ENCODE results near the gene SOX12.
"Not testable (repeated sequence)": the region's sequence is repeated elsewhere in the genome, so short reads cannot be mapped to it uniquely, and the experiment has no call there.

Gene SOX12

DNA sequence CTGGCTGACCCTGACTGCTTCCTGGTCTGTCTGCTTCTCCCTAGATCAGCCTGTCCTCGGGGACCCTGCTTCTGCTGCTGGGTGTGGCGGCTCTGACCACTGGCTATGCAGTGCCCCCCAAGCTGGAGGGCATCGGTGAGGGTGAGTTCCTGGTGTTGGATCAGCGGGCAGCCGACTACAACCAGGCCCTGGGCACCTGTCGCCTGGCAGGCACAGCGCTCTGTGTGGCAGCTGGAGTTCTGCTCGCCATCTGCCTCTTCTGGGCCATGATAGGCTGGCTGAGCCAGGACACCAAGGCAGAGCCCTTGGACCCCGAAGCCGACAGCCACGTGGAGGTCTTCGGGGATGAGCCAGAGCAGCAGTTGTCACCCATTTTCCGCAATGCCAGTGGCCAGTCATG lies 27.8 kb downstream of the SOX12 start:
- H3K79me2 ChIP-seq (ENCODE audit: low read length): no peaks in the 10 kb centered on the region
- no peaks in the 10 kb centered on the region for H4K20me1 ChIP-seq (ENCODE audit: insufficient read depth, low read length)
- no peak for TF ChIP-seq EZH2phosphoT487 (IDR thresholded peaks at IDR 0.05; ENCODE audit: low read length)
- no peak for TF ChIP-seq EZH2 (optimal IDR thresholded peaks at IDR 0.05; ENCODE audit: low read depth, low read length)
- TF ChIP-seq, protein P1, sequence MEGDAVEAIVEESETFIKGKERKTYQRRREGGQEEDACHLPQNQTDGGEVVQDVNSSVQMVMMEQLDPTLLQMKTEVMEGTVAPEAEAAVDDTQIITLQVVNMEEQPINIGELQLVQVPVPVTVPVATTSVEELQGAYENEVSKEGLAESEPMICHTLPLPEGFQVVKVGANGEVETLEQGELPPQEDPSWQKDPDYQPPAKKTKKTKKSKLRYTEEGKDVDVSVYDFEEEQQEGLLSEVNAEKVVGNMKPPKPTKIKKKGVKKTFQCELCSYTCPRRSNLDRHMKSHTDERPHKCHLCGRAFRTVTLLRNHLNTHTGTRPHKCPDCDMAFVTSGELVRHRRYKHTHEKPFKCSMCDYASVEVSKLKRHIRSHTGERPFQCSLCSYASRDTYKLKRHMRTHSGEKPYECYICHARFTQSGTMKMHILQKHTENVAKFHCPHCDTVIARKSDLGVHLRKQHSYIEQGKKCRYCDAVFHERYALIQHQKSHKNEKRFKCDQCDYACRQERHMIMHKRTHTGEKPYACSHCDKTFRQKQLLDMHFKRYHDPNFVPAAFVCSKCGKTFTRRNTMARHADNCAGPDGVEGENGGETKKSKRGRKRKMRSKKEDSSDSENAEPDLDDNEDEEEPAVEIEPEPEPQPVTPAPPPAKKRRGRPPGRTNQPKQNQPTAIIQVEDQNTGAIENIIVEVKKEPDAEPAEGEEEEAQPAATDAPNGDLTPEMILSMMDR (IDR thresholded peaks at IDR 0.05; ENCODE audit: low read length): no peak
- H2AFZ ChIP-seq (ENCODE audit: low read length): no peak overlapping the region
- H3K27ac ChIP-seq (ENCODE audit: low read length): no peak overlapping the region
- H3K9me3 ChIP-seq (replicated peaks; ENCODE audit: insufficient read depth, low read length): no peaks in the 10 kb centered on the region
- no peaks in the 10 kb centered on the region for H3K9me2 ChIP-seq (replicated peaks; ENCODE audit: insufficient read depth, low read length)
- no peak overlapping the region for H3K4me2 ChIP-seq (ENCODE audit: low read depth, low read length)
- peaks cover 9% of the 10 kb centered on the region for H3K4me1 ChIP-seq (ENCODE audit: low read length)
- no peak overlapping the region for H3K4me3 ChIP-seq (ENCODE audit: low read length)
- no peak overlapping the region for H3K9ac ChIP-seq (ENCODE audit: low read length)
- DNase-seq: no peak
- H3K36me3 ChIP-seq (replicated peaks; ENCODE audit: insufficient read depth, low read length): no peaks in the 10 kb centered on the region
- H3K27me3 ChIP-seq (replicated peaks; ENCODE audit: insufficient read depth, low read length): no peaks in the 10 kb centered on the region
- H3F3A ChIP-seq (ENCODE audit: insufficient read depth, low read length): no peaks in the 10 kb centered on the region

DNA sequence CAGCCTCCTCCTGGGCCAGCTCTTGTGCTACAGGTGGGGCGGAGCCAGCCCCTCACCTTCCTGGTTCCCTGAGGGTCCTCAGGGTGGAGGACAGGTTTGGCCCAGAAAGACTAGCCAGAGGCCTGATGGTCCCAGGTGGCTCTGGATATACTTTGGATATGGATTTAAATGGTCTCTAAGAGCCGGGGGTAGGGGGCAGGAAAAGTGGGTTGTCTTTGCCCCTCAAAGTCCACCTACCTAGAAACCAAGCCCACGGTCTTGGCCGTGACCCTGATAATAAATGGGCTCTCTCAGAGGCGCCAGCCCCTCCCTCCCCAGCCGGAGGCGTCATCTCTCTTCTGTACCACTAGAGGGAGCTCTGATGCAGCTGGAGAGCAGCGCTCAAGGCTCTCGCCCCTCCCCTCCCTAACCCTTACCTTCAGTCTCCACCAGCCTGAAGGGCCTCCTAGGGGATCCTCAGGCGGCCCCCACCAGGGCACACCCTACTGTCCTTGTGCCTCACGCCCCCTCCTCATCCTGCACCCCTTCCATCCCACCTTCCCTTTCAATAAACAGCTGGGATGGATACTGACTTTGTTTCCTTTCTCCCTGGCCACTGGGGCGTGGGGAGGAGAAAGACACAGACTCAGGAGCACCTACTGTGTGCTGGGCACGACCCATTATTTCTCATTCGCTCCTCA lies 29.1 kb downstream of the SOX12 start:
- Histone ChIP-seq H3K9me2 (replicated peaks; ENCODE audit: insufficient read depth, low read length) (no peaks in the 10 kb centered on the region), H3K36me3 (replicated peaks; ENCODE audit: insufficient read depth, low read length) (no peaks in the 10 kb centered on the region), H3K4me3 (ENCODE audit: low read length) (no peak overlapping the region), H3K27ac (ENCODE audit: low read length) (no peak overlapping the region), H3K9me3 (replicated peaks; ENCODE audit: insufficient read depth, low read length) (no peaks in the 10 kb centered on the region), H3F3A (ENCODE audit: insufficient read depth, low read length) (no peaks in the 10 kb centered on the region), H3K27me3 (replicated peaks; ENCODE audit: insufficient read depth, low read length) (no peaks in the 10 kb centered on the region), H4K20me1 (ENCODE audit: insufficient read depth, low read length) (no peaks in the 10 kb centered on the region), H3K9ac (ENCODE audit: low read length) (no peak overlapping the region), H3K4me1 (ENCODE audit: low read length) (0 out of 2 replicates have a peak, but pooled peaks cover 4% of the 10 kb centered on the region), H2AFZ (ENCODE audit: low read length) (no peak overlapping the region), H3K79me2 (ENCODE audit: low read length) (no peaks in the 10 kb centered on the region), H3K4me2 (ENCODE audit: low read depth, low read length) (no peak overlapping the region)
- DNase-seq: peak; percentile 78
- TF ChIP-seq, protein P1 (IDR thresholded peaks at IDR 0.05; ENCODE audit: low read length): peak; percentile 94
- TF ChIP-seq EZH2 (optimal IDR thresholded peaks at IDR 0.05; ENCODE audit: low read depth, low read length): no peak

DNA sequence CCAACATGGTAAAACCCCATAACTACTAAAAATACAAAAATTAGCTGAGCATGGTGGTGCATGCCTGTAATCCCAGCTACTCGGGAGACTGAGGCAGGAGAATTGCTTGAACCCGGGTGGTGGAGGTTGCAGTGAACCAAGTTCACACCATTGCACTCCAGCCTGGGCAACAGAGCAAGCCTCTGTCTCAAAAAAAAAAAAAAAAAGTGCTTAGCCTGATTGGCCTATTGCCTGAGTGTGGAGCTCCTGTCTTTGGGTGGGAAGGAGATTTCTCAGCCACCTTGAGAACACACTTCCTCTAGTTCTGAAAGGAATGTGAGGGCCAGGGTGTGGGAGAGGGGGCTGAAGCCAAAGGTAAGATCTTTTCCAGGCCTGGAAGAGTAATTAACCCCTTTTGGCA lies 30.8 kb downstream of the SOX12 start:
- H3K9ac ChIP-seq (ENCODE audit: low read length); H4K20me1 ChIP-seq (ENCODE audit: insufficient read depth, low read length); H3K27me3 ChIP-seq (replicated peaks; ENCODE audit: insufficient read depth, low read length); H2AFZ ChIP-seq (ENCODE audit: low read length); H3K9me2 ChIP-seq (replicated peaks; ENCODE audit: insufficient read depth, low read length); H3F3A ChIP-seq (ENCODE audit: insufficient read depth, low read length); H3K4me2 ChIP-seq (ENCODE audit: low read depth, low read length); H3K36me3 ChIP-seq (replicated peaks; ENCODE audit: insufficient read depth, low read length); H3K27ac ChIP-seq (ENCODE audit: low read length); H3K79me2 ChIP-seq (ENCODE audit: low read length); H3K4me1 ChIP-seq (ENCODE audit: low read length); H3K4me3 ChIP-seq (ENCODE audit: low read length); DNase-seq; H3K9me3 ChIP-seq (replicated peaks; ENCODE audit: insufficient read depth, low read length): not testable (repeated sequence)

DNA sequence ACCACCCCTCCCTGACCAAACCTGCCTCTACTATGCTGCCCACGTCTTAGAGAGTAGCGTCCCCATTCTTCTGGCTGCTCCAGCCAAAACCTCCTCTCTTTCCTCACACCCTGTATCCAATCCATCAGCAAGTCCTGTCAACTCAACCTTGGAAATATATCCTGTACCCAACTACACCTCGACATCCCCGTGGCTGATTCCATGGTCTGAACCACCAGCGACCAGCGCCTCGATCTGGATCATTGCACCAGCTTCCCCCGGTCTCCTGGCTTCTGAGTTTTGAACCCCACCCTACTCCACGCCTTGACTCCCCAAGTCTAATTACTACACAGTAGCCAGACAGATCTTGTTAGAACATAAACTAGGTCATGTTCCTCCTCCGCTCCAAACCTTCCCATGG lies 31.4 kb downstream of the SOX12 start:
- no peaks in the 10 kb centered on the region for H3K9me2 ChIP-seq (replicated peaks; ENCODE audit: insufficient read depth, low read length)
- H3K79me2 ChIP-seq (ENCODE audit: low read length): no peaks in the 10 kb centered on the region
- TF ChIP-seq EZH2phosphoT487 (IDR thresholded peaks at IDR 0.05; ENCODE audit: low read length): no peak
- no peak for TF ChIP-seq EZH2 (optimal IDR thresholded peaks at IDR 0.05; ENCODE audit: low read depth, low read length)
- TF ChIP-seq, protein P1 (IDR thresholded peaks at IDR 0.05; ENCODE audit: low read length): no peak
- H3K27me3 ChIP-seq (replicated peaks; ENCODE audit: insufficient read depth, low read length): no peaks in the 10 kb centered on the region
- H3K4me1 ChIP-seq (ENCODE audit: low read length): 0 out of 2 replicates have a peak, but pooled peaks cover 4% of the 10 kb centered on the region
- H3K9me3 ChIP-seq (replicated peaks; ENCODE audit: insufficient read depth, low read length): no peaks in the 10 kb centered on the region
- no peak overlapping the region for H3K27ac ChIP-seq (ENCODE audit: low read length)
- DNase-seq: no peak
- H2AFZ ChIP-seq (ENCODE audit: low read length): no peak overlapping the region
- no peak overlapping the region for H3K4me2 ChIP-seq (ENCODE audit: low read depth, low read length)
- no peak overlapping the region for H3K9ac ChIP-seq (ENCODE audit: low read length)
- no peaks in the 10 kb centered on the region for H4K20me1 ChIP-seq (ENCODE audit: insufficient read depth, low read length)
- H3F3A ChIP-seq (ENCODE audit: insufficient read depth, low read length): no peaks in the 10 kb centered on the region
- no peak overlapping the region for H3K4me3 ChIP-seq (ENCODE audit: low read length)
- H3K36me3 ChIP-seq (replicated peaks; ENCODE audit: insufficient read depth, low read length): no peaks in the 10 kb centered on the region

All from MM.1S (cell line).